Activated naive CD4-positive, alpha-beta T cell treated with anti-CD3 and anti-CD28 coated beads, Interleukin-2, amount 50 U/mL, for 24 hours (primary cell): ENCODE results near the gene WDR54.

Experiments
- H3K27ac Mint-ChIP-seq: one replicate; pipeline ENCODE4 v1.8.0; 2021; ENCODE audit warnings: mild to moderate bottlenecking, mixed read lengths
- H3K27me3 Mint-ChIP-seq: one replicate; pipeline ENCODE4 v1.8.0; 2021; ENCODE audit warnings: mixed read lengths
- H3K36me3 Mint-ChIP-seq: one replicate; pipeline ENCODE4 v1.8.0; 2021; ENCODE audit warnings: mixed read lengths
- H3K4me1 Mint-ChIP-seq: one replicate; pipeline ENCODE4 v1.8.0; 2021; ENCODE audit warnings: mixed read lengths
- H3K4me3 Mint-ChIP-seq: one replicate; pipeline ENCODE4 v1.8.0; 2021; ENCODE audit warnings: mild to moderate bottlenecking, mixed read lengths
- H3K9me3 Mint-ChIP-seq: one replicate; pipeline ENCODE4 v1.8.0; 2021; ENCODE audit warnings: mixed read lengths

WDR54 gene

DNA sequence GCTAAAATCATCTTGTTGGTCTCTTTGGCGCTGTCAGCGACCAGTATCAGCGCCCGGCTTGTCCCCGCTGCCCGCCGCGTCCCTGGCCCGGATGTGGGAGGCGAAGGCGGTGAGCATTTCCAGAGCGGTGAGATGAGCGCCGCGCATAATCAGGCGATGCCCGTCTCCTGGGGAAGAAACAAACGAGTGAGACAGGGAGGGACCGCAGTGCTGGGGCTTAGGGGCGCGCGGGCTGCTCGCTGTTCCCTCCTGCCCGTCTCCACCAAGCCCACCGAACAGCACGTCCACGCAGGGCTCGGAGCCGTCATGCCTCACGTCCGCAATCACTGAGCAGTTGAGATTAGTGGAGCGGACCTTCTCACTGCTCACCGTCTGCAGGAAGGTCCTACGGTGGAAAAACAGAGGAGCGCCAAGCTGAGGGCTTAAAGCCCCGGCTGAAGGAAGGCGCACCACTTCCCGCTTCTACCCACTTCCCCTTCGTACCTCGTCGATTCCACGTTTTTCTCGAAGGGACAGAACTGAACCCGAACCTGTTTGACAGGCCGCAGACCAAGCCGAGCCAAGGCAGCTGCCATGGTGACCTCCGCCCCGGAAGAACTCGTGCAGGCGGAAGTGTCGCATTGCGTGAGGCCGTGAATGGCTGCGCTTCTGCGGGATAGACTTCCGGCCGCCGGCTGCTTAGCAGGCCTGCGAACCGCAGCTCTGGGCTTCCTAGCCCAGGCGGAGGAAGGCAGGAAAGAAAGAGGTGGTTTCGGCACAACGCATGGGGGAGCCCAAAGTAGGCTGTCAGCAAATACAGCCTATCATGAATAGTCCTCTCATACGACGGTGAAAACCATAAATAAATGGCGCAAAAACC, 50.8 kb downstream of the WDR54 start, which contains the start of gene MRPL53:
TSS of gene MRPL53 (minus strand) at position 595 of the 859 bp plus-strand sequence. CDS start at position 575, 20 bp downstream.
- H3K9me3 Mint-ChIP-seq = no peaks in the 10 kb centered on the region
- H3K4me3 Mint-ChIP-seq = peak within 1 kb of the TSS; percentile 99
- H3K27ac Mint-ChIP-seq = peak within 1 kb of the TSS; percentile 98
- peaks cover 17% of the 10 kb centered on the region for H3K36me3 Mint-ChIP-seq
- H3K27me3 Mint-ChIP-seq = no peaks in the 10 kb centered on the region
- H3K4me1 Mint-ChIP-seq = peaks cover 22% of the 10 kb centered on the region

DNA sequence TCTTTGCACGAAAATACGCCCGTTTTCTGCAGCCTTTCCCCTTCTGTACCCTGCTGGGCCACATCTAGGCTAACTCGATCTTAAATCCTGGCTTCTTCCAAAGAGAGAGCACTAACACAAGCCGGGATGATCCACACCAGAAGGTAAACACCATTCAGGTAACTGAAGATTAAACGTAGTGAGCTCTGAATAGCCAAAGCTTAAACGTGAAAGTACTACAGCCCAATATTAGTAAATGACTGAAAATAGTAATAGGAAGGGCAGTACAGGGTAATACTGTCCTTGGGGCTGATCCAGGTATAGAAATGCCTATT, 51.4 kb downstream of the WDR54 start:
- peak overlapping the region; percentile 99 for H3K4me3 Mint-ChIP-seq
- no peaks in the 10 kb centered on the region for H3K9me3 Mint-ChIP-seq
- H3K27ac Mint-ChIP-seq = peak overlapping the region; percentile 98
- H3K27me3 Mint-ChIP-seq = no peaks in the 10 kb centered on the region
- H3K36me3 Mint-ChIP-seq = peaks cover 20% of the 10 kb centered on the region
- peaks cover 24% of the 10 kb centered on the region for H3K4me1 Mint-ChIP-seq

DNA sequence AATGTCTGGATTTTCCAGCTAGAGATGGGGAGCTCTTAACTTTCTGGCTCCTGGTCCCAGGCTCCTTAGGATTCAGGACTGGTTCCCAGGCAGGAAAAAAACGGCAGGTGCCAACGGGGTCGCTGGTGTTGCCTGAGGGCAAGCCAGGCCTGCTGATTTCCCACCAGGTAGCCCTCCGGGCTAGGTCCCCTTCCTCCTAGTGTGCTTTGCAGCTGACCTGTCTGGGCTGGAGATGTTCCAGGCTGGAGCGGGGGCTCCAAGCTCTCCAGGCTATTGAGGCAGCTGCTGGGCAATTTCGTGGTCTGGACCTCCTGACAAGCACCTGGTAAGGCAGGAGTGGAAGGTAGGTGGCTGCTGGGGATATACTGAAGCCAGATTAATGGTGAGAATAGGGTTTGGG, 53.0 kb downstream of the WDR54 start:
- Mint-ChIP-seq H3K9me3 (no peaks in the 10 kb centered on the region), H3K27ac (peak overlapping the region; percentile 68), H3K27me3 (no peaks in the 10 kb centered on the region), H3K4me3 (no peak overlapping the region), H3K4me1 (peaks cover 29% of the 10 kb centered on the region), H3K36me3 (peaks cover 23% of the 10 kb centered on the region)

GRCh38 chr2:74474899-74475298, 53.4 kb downstream of the WDR54 start:
- Mint-ChIP-seq H3K36me3 (peaks cover 23% of the 10 kb centered on the region), H3K4me3 (no peak overlapping the region), H3K4me1 (peaks cover 27% of the 10 kb centered on the region), H3K27me3 (no peaks in the 10 kb centered on the region), H3K27ac (no peak overlapping the region), H3K9me3 (no peaks in the 10 kb centered on the region)
